Measurements from ENCODE around the gene EMC10.

The EMC10 gene

GRCh38 chr19:50537769-50538230 is 61.5 kb downstream of the EMC10 start:
- DNase-seq (ENCODE audit: low read depth), result peak; percentile 26
- in situ Hi-C loops (cut with HindIII; ENCODE audit: low sequenced_read_pairs), result no loop called here
- H3K4me3 ChIP-seq (ENCODE audit: low read depth, low read length), result no peak overlapping the region
- TF ChIP-seq CTCF (IDR thresholded peaks at IDR 0.05; ENCODE audit: low read depth, low read length, missing control alignments), result peak; percentile 63
